OCI-LY1 (cell line): ENCODE measurements around the gene GCG.

Experiments
- H2AFZ ChIP-seq: fragments of 200-600 bp; sonication (generic), shearing (Covaris generic); 2 replicates; pipeline ENCODE4 v1.6.0; 2014; ENCODE audit warnings: antibody characterized with exemption, mild to moderate bottlenecking, low read length
- H3F3A ChIP-seq: fragments of 200-600 bp; sonication (generic), shearing (Covaris generic); 2 replicates; pipeline ENCODE4 v1.6.0; 2014; ENCODE audit warnings: mild to moderate bottlenecking, antibody characterized with exemption, low read length, moderate library complexity; ENCODE audit not compliant: insufficient read depth
- H3K27ac ChIP-seq: fragments of 200-600 bp; sonication (generic); 2 replicates; pipeline ENCODE4 v1.5.1; 2014; ENCODE audit warnings: low read length, mixed run types, mild to moderate bottlenecking, low read depth; ENCODE audit not compliant: poor library complexity, severe bottlenecking
- H3K27me3 ChIP-seq: fragments of 200-600 bp; sonication (generic); 2 replicates; pipeline ENCODE4 v1.6.0; 2014; ENCODE audit warnings: antibody characterized with exemption, mild to moderate bottlenecking, low read length, moderate library complexity; ENCODE audit not compliant: insufficient read depth
- H3K36me3 ChIP-seq: fragments of 200-600 bp; sonication (generic); 2 replicates; pipeline ENCODE4 v1.6.1; 2014; ENCODE audit warnings: mild to moderate bottlenecking, antibody characterized with exemption, low read length, moderate library complexity, mixed read lengths; ENCODE audit not compliant: insufficient read depth
- H3K4me1 ChIP-seq: fragments of 200-600 bp; sonication (generic); 2 replicates; pipeline ENCODE4 v1.5.1; 2014; ENCODE audit warnings: mild to moderate bottlenecking, low read length, moderate library complexity; ENCODE audit not compliant: insufficient read depth, severe bottlenecking
- H3K4me2 ChIP-seq: fragments of 200-600 bp; sonication (generic), shearing (Covaris generic); 2 replicates; pipeline ENCODE4 v1.6.1; 2014; ENCODE audit warnings: low read length
- H3K4me3 ChIP-seq: fragments of 200-600 bp; sonication (generic); 2 replicates; pipeline ENCODE4 v1.5.1; 2014; ENCODE audit warnings: low read length, low read depth, mild to moderate bottlenecking, mixed read lengths; ENCODE audit not compliant: poor library complexity, severe bottlenecking
- H3K79me2 ChIP-seq: fragments of 200-600 bp; shearing (Covaris generic); 2 replicates; pipeline ENCODE4 v1.6.1; 2016; ENCODE audit warnings: mixed run types, low read length, mixed read lengths; ENCODE audit not compliant: insufficient read depth
- H3K9ac ChIP-seq: fragments of 200-600 bp; sonication (generic), shearing (Covaris generic); 2 replicates; pipeline ENCODE4 v1.6.1; 2014; ENCODE audit warnings: mild to moderate bottlenecking, low read length, mixed read lengths
- H3K9me2 ChIP-seq: fragments of 200-600 bp; sonication (generic), shearing (Covaris generic); 2 replicates; pipeline ENCODE4 v1.6.1; 2014; ENCODE audit warnings: low read depth, mild to moderate bottlenecking, low read length, mixed read lengths
- H3K9me3 ChIP-seq: fragments of 200-600 bp; shearing (Covaris generic); 2 replicates; pipeline ENCODE4 v1.6.1; 2014; ENCODE audit warnings: low read length, mixed read lengths
- H4K20me1 ChIP-seq: fragments of 200-600 bp; sonication (generic), shearing (Covaris generic); 2 replicates; pipeline ENCODE4 v1.6.0; 2016; ENCODE audit warnings: mild to moderate bottlenecking, low read length; ENCODE audit not compliant: insufficient read depth
- CTCF ChIP-seq: fragments of 200-600 bp; sonication (generic), shearing (Covaris generic); IDR thresholded peaks from 2 replicates; pipeline ENCODE4 v1.5.1; 2017; ENCODE audit warnings: mild to moderate bottlenecking, antibody characterized with exemption, low read length, moderate library complexity, mixed read lengths
- EZH2 ChIP-seq: fragments of 200-600 bp; sonication (generic), shearing (Covaris generic); IDR thresholded peaks from 2 replicates; pipeline ENCODE4 v1.8.0; 2017; ENCODE audit warnings: borderline replicate concordance, mixed run types, mild to moderate bottlenecking, antibody characterized with exemption, low read length, moderate library complexity, mixed read lengths

The GCG gene

GRCh38 chr2:162153608-162154224, 1.7 kb upstream of the GCG start:
- no peak overlapping the region for H3K4me2 ChIP-seq
- H2AFZ ChIP-seq, result no peak overlapping the region
- peak; percentile 84 for TF ChIP-seq CTCF
- no peak for TF ChIP-seq EZH2
- H4K20me1 ChIP-seq, result no peaks in the 10 kb centered on the region
- H3K4me1 ChIP-seq, result no peaks in the 10 kb centered on the region
- no peak overlapping the region for H3K4me3 ChIP-seq
- no peaks in the 10 kb centered on the region for H3K9me3 ChIP-seq
- no peaks in the 10 kb centered on the region for H3K79me2 ChIP-seq
- no peak overlapping the region for H3K27ac ChIP-seq
- no peaks in the 10 kb centered on the region for H3K27me3 ChIP-seq
- H3K9ac ChIP-seq, result no peak overlapping the region
- H3K36me3 ChIP-seq, result no peaks in the 10 kb centered on the region
- H3K9me2 ChIP-seq, result no peaks in the 10 kb centered on the region
- no peaks in the 10 kb centered on the region for H3F3A ChIP-seq

GRCh38 chr2:162149940-162150339, 2.1 kb downstream of the GCG start:
- Histone ChIP-seq H3K4me2 (no peak overlapping the region), H4K20me1 (no peaks in the 10 kb centered on the region), H3K9me2 (no peaks in the 10 kb centered on the region), H3K27ac (no peak overlapping the region), H3K27me3 (no peaks in the 10 kb centered on the region), H3K4me3 (no peak overlapping the region), H3K36me3 (no peaks in the 10 kb centered on the region), H2AFZ (no peak overlapping the region), H3F3A (no peaks in the 10 kb centered on the region), H3K79me2 (no peaks in the 10 kb centered on the region), H3K4me1 (no peaks in the 10 kb centered on the region), H3K9me3 (no peaks in the 10 kb centered on the region), H3K9ac (no peak overlapping the region)
- no peak for TF ChIP-seq EZH2
- TF ChIP-seq CTCF, result no peak

- Histone ChIP-seq H3K4me1 (no peaks in the 10 kb centered on the region), H3K27me3 (no peaks in the 10 kb centered on the region), H3K4me2 (no peak overlapping the region), H3K9me3 (no peaks in the 10 kb centered on the region), H3K79me2 (no peaks in the 10 kb centered on the region), H3K27ac (no peak overlapping the region), H3K9me2 (no peaks in the 10 kb centered on the region), H3F3A (no peaks in the 10 kb centered on the region), H3K36me3 (no peaks in the 10 kb centered on the region), H3K9ac (no peak overlapping the region), H3K4me3 (no peak overlapping the region), H2AFZ (no peak overlapping the region), H4K20me1 (no peaks in the 10 kb centered on the region)
- TF ChIP-seq EZH2 (no peak), CTCF (no peak)
These were observed 2.6 kb downstream of the GCG start for GRCh38 chr2:162149466-162149865.
